Subcutaneous adipose tissue (tissue), 4 donors: Measurements from ENCODE around the gene ARHGAP44. TPM values are rescaled to one million over a fixed set of nuclear protein-coding genes. Genes with fewer than 3 reads are reported as not detected.

Source experiments
- total RNA-seq, 4 donors: library from RNA; depleted of rRNA; stranded (reverse); fragments of >200 nt; gene quantifications; one replicate each; pipeline ENCODE4 v1.1.0, GENCODE V29; 2016
- TF ChIP-seq, protein P1 (sequence below): fragments of 450-650 bp; IDR thresholded peaks from one replicate; pipeline ENCODE4 v1.5.1; 2016; ENCODE audit warnings: low read depth, mild to moderate bottlenecking, control low read depth, antibody characterized with exemption, moderate library complexity

ARHGAP44 gene
- total RNA-seq, 4 donors from 2014 or later: 1.3 to 3.4 (median 1.9) TPM

DNA sequence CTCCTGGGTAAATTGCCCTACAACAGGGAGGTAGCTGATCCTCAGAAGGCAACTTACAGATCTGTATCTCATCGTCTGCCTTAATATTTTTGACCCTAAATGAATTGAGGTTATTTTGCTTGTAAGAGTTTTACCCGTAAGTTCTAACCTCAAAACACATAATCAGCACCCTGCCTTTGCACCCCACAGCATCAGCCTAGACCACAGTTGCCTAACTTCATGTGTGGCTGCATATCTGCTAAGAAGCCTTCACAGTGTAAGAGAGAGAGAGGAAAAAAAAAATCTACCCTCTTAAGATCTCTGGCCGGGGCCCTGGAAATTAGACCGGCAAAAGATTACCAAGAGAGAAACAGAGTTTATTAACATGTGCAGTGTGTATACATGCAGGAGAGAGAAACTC lies 76.9 kb downstream of the ARHGAP44 start:
- TF ChIP-seq, protein P1, sequence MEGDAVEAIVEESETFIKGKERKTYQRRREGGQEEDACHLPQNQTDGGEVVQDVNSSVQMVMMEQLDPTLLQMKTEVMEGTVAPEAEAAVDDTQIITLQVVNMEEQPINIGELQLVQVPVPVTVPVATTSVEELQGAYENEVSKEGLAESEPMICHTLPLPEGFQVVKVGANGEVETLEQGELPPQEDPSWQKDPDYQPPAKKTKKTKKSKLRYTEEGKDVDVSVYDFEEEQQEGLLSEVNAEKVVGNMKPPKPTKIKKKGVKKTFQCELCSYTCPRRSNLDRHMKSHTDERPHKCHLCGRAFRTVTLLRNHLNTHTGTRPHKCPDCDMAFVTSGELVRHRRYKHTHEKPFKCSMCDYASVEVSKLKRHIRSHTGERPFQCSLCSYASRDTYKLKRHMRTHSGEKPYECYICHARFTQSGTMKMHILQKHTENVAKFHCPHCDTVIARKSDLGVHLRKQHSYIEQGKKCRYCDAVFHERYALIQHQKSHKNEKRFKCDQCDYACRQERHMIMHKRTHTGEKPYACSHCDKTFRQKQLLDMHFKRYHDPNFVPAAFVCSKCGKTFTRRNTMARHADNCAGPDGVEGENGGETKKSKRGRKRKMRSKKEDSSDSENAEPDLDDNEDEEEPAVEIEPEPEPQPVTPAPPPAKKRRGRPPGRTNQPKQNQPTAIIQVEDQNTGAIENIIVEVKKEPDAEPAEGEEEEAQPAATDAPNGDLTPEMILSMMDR: no peak

GRCh38 chr17:12867726-12868125 lies 78.4 kb downstream of the ARHGAP44 start:
- TF ChIP-seq, protein P1: no peak

DNA sequence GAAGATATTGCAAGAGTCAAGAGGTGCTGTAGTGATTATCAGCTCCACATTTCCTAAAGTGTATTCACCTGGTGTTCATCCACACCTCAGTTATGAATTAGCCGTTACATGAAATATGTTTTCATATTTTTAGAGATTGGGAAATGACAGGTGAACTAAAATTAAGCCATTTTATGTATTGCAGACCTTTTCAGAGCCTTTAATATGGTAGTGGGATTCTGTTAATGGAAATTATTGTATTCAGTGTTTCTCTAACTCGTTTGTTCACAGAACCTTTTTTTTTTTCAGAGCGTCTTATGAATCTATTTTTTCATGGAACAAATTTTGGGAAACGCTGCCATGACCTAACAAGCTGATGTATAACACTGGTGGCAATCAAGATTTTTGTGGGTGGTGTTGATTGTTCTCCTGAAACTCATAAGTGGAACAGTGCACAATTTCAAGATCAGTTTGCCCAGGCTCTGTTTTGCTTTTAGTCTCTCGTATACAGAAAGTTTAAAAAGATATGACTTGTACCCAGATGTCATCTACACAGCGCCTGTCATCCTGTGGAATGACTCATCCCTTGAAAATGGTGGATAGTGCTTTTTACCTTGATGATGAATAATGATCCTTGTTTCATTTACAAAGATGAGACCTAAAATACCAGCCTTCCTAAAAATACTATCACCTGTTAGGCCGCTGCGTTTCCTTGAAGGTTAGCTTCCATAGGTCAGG lies 88.8 kb downstream of the ARHGAP44 start:
- TF ChIP-seq, protein P1: no peak

DNA sequence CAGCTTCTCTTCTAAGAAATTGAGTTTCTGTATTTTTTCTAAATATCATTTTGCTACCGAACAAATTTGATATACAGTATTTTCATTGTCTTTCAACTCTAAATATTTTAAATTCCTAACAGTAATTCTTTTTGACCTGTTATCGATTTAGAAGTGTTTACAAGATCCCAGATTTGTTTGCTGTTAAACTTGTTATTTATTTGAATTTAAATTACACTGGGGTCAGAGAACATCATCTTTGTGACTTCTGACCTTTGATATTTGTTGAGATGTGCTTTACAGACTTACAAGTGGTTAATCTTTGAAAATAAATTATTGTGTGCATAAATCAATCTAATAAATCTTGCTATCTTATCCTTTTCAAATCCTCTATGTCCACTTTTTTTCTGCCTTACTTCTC lies 94.2 kb downstream of the ARHGAP44 start:
- TF ChIP-seq, protein P1: no peak

- TF ChIP-seq, protein P1: no peak
These were observed 97.8 kb downstream of the ARHGAP44 start for GRCh38 chr17:12887088-12887487.

DNA sequence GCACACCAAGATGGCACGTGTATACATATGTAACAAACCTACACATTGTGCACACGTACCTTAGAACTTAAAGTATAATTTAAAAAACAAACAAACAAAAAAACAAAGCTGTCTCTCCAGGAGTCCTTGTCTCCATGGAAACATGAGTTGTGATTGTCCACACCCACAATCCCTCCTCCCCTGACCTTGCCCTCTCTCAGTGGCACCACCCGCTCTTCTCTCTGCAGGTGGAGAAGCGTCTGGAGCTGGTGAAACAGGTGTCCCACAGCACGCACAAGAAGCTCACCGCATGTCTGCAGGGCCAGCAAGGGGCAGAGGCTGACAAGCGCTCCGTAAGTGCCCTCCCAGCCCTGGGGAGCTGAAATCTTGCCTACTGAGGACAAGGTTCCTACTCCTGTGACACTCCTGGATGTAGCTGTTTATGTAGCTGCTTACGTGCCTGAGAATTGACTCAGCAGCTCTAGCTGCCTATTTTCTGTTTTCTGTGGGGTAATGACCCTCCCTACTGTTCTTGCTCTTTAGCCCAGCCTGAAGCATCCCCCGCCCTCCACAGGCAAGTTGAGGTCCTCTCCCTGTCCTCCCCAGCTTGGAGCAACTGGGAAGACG lies 107.0 kb downstream of the ARHGAP44 start:
- TF ChIP-seq, protein P1: no peak

DNA sequence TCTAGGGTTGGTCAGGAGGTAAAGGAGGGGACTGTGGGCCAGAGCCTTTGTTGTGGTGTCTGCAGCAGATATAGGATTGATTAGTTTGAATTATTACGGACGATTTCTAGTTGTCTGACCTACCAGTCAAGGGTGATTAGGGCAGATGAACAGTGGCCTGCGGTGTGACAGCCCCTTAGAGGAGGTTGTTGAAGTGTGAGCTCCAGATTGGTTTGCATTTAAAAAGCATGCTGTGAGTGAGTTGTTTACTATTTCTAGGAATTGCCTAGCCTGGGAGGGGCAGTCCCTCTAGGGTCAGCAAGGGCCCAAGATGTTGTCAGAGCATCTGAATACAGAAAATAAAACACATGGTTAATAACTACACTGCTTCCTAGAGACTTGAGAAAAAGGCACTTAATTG lies 108.8 kb downstream of the ARHGAP44 start:
- TF ChIP-seq, protein P1: no peak
